NCI-H1436 (cell line): ENCODE results near the gene TEX35.
A peak's percentile ranks its signal among the peaks of the same experiment; 100 is the strongest.
"Not testable (repeated sequence)": the region's sequence is repeated elsewhere in the genome, so short reads cannot be mapped to it uniquely, and the experiment has no call there.

Source experiments
- DNase-seq: peaks from one replicate; lab custom pipeline; 2025; lab: John Stamatoyannopoulos, UW

The TEX35 gene

DNA sequence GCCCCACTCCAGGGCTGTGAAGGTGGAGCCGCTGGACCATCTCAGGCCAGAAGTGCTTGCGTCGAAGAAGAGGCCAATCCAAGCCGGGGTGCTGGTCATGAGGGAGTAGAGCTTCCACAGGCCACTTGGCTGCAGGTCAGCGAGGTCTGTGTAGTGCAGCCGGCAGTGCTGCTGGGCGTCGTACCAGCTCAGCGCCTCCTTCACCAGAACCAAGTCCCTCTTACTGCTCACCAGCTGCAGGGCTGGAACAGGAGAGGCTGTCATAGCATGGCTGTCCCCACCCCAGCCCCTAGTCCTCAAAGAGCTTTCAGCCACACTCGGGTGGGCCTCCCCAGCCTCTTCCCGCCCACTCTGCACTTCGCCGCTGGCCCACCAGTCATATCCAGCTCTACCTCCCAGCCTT is 18.3 kb upstream of the TEX35 start:
- no peak for DNase-seq

DNA sequence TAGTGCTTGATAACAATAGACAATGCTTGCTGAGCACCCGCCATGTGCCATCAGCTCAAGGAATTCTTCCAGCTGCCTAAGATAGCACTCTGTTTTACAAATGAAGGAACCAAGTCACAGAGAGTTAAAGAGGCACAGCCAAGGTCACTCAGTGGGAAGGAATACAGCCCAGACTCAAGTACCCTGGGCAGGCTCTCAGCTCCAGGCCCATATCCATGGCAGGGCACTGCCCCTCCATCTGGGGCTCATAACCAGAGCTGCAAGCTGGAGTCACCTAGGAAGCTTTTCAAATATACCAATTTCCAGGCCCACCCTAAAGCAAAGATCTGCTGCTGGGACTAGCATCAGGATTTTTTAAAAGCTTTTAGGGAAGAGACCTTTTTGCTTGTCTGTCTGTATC is 17.8 kb upstream of the TEX35 start:
- no peak for DNase-seq

DNA sequence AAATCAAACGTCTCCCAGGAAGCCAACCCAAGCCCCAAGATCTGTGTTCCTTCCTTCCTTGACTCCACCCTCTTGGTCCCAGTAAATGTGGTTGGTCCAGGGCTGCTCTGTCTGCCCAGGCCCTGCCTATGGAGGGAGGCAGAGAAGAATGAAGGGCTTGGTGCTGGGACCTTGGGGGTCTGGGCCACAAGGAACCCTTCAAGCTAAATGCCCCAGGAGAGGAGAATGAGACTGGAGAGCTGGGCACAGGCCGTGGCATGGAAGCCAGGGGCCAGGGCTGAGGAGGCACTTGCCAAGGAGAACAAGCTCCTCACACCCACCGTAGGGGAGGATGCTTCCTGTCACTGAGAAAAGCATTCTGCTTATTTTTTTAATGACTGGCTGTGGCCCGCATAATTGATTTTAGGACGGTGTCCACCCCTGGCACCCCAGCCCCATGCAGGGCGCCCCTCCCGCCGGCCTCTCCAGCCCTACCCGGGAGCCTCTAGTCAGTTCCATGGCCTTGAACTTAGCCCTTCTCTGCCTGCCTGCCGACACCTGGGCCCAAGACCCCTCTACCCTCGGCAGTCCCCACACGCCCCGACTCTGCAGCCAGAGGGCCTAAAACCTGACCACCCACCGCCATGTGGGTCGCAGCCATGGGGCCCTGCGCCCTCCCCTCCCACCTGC is 17.0 kb upstream of the TEX35 start:
- no peak for DNase-seq

DNA sequence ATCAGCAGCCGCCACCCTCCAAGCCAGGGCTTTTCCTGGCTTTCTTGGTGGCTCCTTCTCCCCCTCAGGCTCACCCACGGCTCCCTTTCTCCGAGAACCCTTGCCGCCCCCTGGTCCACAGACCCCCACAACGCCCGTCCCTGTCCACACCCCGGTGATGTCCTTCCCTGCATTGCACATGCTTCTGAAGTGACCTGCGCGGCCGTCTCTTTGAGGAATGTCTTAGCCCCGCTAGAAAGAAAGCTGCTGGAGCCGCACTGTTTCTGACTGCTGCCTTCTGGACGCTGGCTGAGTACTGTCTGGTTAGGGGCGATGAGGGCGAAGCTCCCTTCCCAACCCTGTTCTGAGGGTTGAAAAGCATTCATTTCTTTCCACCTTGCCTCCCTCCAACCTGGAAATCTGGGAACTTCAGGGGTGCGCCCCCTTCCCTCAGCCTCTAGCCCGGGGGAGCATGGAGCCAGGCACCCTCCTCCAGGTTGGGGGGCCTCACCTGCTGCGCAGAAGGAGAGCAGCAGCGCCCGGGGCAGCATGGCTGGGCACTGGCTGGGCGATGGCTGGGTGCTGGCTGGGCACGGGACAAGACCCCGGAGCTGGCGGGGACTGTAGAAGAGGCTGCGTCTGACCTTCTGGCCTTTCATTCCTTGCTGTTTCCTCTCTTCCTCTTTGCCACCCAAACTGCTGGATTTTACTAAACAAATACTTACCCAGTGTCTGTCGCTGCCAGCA is 16.3 kb upstream of the TEX35 start, which contains the start of gene CLEC20A:
CLEC20A (minus strand) TSS at position 555 of the 726 bp plus-strand sequence; CDS start at position 530, 25 bp downstream.
- no peak for DNase-seq

DNA sequence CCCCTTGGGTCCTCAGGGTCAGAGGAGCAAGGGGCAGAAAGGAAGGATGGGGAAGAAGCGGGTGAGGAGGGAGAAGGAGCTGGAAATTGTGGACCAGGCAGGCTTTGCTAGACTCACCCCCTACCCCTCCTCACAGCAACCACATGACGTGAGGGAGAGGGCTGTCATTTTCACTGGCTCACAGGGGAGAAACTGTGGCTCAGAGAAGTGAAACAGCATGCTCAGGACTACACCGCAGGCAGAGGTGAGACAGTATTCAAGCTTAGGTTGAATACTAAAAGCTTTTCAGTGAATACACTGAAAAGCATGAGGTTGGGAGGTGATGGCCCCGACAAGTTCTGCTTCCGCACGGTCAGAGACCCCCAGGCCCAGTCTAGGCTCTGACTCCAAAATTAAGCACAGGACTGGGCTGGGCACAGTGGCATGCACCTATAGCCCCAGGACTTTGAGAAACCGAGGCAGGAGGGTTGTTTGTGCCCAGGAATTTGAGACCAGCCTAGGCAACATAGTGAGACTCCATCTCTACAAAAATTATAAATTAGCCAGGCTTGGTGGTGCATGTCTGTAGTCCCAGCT is 14.9 kb upstream of the TEX35 start:
- DNase-seq, result no peak

DNA sequence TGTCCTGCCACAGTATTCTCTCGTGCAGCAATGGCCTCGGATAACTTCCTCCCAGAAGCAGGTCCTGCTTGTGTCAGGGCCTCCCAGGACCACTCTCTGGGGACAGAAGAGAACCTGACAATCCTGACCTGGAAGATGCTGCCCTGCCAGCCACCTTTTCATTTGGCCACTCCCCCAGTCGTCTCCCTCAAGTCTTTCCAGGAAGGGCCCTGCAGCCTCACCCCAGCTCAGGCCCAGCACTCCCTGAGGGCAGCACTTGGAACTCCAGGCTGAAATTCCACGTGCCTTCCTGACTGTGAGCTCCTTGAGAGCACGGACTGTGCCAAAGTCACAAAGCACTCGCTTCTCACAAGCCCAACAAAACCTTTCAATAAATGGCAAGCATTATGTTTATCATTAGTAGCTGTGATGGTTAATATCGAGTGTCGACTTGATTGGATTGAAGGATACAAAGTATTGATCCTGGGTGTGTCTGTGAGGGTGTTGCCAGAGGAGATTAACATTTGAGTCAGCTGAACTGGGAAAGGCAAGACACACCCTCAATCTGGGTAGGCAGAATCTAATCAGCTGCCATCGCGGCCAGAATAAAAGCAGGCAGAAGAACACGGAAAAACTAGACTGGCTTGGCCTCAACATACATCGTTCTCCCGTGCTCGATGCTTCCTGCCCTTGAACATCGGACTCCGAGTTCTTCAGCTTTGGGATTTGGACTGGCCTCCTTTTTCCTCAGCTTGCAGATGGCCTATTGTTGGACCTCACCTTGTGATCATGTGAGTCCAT is 13.8 kb upstream of the TEX35 start:
- DNase-seq, result no peak

DNA sequence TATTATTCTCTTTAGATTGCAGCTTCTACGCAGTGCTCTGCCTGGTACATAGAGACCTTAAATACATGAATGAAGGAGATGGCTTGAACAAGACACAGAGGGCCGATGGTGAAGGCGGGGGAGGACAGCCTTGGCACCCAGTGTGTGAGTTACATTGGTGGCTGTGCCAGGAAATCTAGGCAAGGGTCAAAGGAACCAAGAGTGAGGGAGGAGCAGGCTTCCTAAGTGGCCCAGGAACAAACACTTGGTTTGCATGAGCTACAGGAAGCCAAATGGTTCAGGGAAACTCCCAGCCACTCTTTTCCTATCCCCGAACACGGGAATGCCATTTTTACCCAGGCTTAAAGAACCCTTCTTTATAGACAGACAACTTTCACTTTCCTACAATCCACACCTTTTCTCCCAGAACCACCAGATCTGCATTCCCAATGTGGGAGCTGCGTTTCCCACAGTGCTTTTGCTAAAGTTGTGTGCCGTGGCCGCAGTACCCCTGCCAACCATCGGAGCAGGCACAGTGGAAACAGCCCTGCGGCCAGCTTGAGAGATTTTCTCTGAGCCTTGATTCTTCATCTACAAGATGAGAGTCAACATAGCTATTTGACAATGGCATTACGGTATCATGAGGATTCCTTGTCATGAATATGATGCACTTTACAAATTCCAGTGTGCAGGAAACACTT is 12.7 kb upstream of the TEX35 start:
- no peak for DNase-seq

DNA sequence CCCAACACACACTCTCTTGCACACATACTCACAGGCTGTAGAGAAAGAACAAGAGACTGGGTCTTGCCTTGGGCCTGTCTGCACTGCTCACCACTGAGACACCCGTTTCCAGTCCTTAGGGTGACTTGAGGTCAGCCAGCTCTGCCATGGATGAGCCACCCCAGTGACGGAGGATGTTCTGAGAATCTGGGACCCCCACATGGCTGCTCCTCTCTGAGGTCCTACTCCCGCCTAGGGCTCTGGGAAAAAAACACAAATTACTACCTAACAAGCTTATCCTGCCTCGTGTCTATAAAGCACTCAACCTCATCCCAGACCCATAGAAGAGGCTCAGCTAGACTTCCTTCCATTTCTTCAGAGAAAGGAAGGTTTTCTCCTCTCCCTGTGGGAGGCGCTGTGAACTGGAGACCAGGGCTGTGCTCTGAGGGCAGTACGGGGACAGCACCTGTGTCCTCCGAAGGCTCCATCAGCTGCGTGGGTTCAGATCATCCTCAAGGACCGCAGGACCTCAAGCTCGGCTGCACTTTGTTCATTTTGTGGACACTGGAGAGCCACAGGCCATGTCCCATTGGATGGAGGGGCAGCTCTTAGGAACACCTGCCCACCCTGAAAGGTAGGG is 11.9 kb upstream of the TEX35 start:
- no peak for DNase-seq

DNA sequence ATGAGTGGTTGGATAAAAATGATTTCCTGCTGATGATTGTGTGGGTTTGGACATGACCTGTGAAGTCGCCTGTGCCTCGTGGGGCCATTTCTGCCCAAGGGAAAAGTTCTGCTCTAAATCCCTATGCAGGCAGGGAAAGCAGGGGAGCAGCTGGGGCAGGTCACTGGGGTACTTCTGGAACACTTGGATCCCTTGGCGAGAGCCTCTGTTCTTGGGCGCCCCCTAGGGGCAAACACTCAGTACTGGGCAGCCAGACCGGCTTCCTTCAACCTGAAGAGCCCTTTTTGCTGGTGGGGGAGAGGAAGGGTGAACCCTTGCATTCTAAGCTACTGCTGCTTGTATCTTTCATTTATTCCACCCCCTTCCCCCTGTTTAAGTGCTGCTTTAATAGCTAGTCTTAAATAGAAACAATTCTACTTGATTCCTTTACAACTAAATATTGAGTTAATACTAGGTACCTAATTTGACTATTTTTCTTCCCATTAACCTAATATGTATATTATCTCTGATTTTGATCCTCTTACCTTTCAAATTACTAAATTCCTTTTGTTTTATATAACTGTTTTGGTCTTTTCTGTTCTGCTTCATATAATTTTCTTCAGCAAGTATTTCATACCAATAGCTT is 11.1 kb upstream of the TEX35 start:
- peak; percentile 65 for DNase-seq

DNA sequence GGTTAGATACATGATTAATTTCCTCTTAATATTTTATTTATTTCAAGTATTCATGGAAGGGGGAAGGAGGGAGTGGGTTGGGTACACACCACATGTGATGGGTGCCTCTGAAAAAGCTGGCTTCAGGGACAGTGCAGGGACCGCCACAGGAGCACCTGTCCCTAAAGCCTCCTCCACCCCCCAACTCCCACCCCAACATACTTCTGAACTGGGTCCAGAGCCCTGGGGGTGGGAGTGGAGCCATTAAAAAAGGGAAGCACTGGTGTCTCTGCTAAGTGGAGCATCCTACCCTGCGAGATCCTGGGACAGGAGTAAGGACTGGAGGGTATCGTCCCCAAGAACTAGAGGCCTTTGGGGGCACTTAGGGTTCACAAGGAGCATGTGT is 10.6 kb upstream of the TEX35 start:
- DNase-seq, result no peak

DNA sequence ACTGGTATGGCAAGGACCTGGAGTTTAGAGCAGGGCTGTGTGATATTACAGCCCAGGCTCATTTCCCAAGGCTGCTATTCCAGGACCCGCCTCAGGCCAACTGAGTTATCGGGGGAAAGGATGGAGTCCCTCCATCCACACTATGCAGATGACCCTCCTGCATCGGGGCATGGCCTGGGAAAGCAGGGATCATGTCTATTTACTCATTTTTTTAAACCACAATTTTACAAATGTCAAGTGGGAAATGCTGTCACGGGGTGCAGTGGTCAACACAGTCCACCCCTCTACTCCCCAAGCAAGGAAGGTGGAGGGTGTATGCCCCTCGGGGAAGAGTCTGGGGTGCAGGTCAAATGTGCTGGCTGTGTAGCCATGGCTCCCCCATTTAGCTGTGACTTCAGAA is 10.1 kb upstream of the TEX35 start:
- no peak for DNase-seq

DNA sequence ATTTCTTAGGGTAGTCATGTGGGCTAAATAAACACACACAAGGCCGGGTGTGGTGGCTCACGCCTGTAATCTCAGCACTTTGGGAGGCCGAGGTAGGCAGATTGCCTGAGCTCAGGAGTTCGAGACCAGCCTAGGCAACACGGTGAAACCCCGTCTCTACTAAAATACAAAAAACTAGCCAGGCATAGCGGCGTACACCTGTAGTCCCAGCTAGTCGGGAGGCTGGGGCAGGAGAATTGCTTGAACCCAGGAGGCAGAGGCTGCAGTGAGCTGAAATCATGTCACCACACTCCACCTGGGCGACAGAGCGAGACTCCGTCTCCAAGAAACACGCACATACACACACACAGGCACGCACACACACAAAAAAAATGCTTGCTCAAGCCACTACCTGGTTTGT is 9.6 kb upstream of the TEX35 start:
- not testable (repeated sequence) for DNase-seq

DNA sequence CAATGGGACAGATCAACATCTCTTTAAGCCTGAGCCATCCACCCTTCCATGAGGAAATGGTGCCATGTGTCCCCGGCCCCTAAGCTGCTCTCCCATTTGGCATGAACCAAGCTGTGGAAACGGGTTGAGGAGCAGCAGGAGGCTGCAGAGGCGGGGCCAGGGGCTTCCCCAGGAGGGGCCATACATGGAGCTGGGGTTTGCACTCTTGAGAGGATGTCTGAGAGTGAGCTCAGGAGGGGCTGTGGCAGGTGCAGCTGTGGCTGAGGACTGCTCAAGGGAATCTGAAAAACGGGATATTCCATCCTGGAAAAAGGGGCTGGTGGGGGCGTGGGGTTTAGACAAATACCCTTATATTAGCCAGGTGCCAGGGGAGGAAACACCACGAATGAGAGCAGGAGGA is 9.1 kb upstream of the TEX35 start:
- DNase-seq, result no peak

DNA sequence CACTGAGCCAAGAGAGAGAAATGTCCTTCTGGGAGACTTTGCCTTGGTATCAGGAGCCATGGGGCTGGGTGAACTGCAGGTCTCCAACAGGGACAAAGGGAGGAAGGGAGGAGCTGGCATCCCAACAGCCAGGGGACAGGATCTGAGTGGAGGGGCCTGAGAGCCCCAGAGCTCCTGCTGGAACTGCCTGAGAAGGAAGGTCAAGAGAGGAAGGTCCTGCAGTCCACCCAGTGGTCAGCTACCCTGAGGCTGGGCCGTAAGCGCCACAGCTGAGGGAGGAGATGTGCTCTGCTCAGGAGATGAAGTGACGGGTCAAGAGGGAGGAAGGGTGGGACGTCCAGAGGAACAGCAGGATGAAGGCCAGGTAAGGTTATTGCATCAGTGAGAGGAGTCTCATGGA is 8.6 kb upstream of the TEX35 start:
- DNase-seq, result no peak

DNA sequence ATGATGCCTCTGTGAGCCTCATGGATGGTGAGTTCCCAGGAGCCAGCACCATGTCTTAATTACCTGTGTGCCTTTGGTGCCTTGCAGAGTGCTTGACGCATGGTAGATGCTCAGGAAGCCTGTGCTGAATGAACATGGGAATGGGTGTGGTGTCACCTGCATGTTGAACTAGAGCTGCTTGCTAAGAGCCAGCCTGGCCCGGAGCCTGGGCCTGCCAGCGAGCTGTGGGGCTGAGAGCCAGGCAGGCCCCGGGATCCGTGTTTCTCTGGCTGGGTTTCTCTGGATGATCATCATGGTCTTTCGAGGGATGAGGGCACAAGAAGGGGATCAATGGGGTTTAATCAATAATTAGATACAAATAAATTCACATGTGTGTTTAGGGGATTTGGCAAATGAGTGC is 6.7 kb upstream of the TEX35 start:
- no peak for DNase-seq

DNA sequence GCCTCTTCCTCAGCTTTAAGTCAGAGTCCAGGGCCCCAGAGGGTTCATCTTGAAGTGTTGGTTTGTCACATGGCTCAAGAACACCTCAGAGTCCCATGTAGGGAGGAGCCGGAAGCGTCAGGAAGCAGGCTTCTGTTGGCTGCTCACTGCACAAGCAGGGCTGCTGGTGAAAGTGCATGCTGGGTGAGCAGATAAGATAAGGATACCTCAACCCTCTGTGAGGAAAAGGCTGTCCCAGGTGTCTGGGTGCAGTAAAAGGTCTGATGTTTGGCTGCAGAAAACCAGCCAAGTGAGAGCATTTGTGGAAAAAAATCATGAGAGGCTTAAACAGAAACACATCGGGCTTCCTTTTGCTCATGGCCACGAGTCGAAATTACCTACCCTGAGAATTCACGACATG is 6.2 kb upstream of the TEX35 start:
- no peak for DNase-seq

DNA sequence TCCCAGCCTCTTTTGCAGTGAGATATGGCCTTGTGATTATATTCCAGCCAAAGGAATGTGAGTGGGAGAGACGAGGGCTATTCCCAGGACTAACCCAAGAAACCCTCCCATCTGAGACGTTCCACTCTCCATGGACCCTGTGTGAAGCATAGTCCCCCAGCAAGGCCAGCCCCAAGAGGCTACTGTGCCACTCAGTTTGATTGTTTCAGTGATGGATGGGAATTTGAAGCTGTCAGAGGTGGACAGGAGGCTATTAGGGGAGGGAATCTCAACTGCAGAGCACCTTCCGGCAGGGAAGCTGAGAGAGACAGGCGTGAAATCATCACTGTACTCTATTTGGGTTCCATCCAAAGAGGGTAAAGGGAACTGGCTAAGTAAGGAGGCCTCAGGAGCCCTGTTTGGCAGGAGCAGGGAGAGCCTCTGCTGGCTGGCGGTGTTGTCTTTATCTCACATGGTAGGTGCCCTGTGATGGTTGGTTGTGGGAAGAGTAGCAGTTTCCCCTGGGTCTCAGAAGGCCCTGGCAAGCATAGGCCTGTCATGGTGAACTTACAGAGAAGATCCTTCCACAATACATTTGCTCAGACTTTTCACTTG is 3.4 kb upstream of the TEX35 start:
- no peak for DNase-seq

DNA sequence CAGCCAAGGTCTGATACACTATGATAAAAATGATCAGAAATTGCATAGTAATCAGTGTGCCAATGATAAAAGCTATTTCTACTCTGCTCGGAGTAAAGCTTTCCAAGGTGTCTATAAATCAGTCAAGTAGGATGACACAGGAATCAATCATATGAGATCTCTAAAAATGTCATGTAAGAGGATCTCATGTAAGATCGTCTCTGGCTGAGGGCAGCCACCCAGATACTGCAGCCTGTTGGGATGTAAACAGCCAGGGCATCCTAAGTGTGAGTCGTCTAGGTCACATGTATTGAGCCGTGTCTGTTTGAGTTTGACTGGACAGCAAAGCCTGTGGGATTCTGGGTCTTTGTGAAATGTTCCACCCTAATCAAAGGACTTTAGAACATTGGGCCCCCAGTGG is 2.8 kb upstream of the TEX35 start:
- no peak for DNase-seq

DNA sequence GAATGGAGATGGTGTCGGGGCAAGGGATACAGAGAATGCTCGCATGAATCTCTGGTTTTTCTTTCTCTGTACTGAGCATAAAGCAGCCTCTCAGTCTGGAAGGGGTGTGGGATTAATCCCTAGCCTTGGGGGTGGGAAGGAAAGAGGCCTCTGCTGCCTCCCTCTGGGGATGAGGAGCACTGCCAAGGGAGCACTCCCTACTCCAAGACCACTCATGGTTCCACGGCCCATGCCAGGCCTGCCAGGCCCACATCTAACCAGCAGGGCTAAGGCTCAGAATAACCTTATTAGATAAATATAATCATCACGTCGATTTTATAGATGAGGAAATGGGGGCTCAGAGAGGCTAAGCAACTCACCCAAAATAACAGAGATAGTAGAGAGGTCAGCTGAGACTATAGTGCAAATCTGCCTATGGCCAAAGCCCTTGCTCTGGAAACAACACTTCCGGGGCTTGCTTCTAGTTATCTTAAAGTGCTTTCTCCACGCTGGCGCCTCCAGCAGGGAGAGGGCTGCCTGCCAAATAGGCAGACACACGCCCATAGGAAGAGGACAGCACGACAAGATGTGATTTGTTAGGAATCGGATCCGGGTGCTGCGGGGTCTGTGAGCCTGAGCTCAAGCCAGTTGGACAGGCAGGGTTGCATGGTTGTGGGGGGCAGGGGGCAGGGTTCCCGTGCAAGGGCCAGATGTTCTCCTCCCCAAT is 522 bp downstream of the TEX35 start:
- DNase-seq, result no peak

DNA sequence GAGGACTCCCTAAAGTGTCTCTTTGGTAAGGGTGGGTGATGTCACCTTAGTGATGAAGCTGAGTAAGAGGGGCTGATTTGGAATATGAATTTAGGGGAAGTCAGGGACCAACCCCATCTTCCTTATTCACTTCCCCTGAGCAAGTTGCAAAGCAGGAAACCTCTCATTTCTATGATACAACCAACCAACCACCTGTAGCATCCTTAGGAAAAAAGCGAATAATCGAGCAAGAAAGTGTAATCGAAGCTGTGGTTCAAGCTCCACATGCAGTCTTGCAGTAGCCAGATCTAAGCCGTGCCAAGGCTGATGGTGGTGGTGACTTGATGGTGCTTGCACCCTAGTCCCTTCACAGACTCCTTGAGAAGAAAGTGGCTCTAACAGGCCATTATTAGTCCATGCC is 3.2 kb downstream of the TEX35 start:
- no peak for DNase-seq
